COLO829 (cell line): ENCODE measurements around the gene MAOA.
A peak's percentile ranks its signal among the peaks of the same experiment; 100 is the strongest.
"Not testable (repeated sequence)": the region's sequence is repeated elsewhere in the genome, so short reads cannot be mapped to it uniquely, and the experiment has no call there.

Source experiments
- DNase-seq: peaks from one replicate; pipeline ENCODE4 v3.0.0; 2012; ENCODE audit warnings: low spot score

The MAOA gene

GRCh38 chrX:43717161-43717560, 61.1 kb downstream of the MAOA start:
- DNase-seq, result no peak

GRCh38 chrX:43718081-43718480, 62.0 kb downstream of the MAOA start:
- no peak for DNase-seq

GRCh38 chrX:43718546-43718945, 62.4 kb downstream of the MAOA start:
- DNase-seq, result no peak

GRCh38 chrX:43718956-43719355, 62.9 kb downstream of the MAOA start:
- no peak for DNase-seq

- no peak for DNase-seq
Observed at GRCh38 chrX:43720082-43720481, 64.0 kb downstream of the MAOA start.

GRCh38 chrX:43720961-43721360, 64.9 kb downstream of the MAOA start:
- DNase-seq, result no peak

- not testable (repeated sequence) for DNase-seq
Observed at GRCh38 chrX:43725227-43725626, 69.1 kb downstream of the MAOA start.

- not testable (repeated sequence) for DNase-seq
Observed at GRCh38 chrX:43727254-43727653, 71.2 kb downstream of the MAOA start.

- no peak for DNase-seq
Observed at GRCh38 chrX:43728002-43728401, 71.9 kb downstream of the MAOA start.

- DNase-seq, result no peak
Observed at GRCh38 chrX:43728966-43729365, 72.9 kb downstream of the MAOA start.

- DNase-seq, result no peak
Observed at GRCh38 chrX:43731086-43731485, 75.0 kb downstream of the MAOA start.

- no peak for DNase-seq
Observed at GRCh38 chrX:43733699-43734098, 77.6 kb downstream of the MAOA start.

- DNase-seq, result no peak
Observed at GRCh38 chrX:43734444-43734843, 78.3 kb downstream of the MAOA start.

GRCh38 chrX:43735534-43735933, 79.4 kb downstream of the MAOA start:
- no peak for DNase-seq

GRCh38 chrX:43735957-43736356, 79.9 kb downstream of the MAOA start:
- DNase-seq, result no peak

GRCh38 chrX:43741843-43742573, 85.9 kb downstream of the MAOA start:
- DNase-seq, result peak; percentile 11

- no peak for DNase-seq
Observed at GRCh38 chrX:43743100-43743822, 87.2 kb downstream of the MAOA start.

GRCh38 chrX:43744284-43744683, 88.2 kb downstream of the MAOA start:
- DNase-seq, result no peak

GRCh38 chrX:43745938-43746721, 90.0 kb downstream of the MAOA start:
- no peak for DNase-seq

- no peak for DNase-seq
Observed at GRCh38 chrX:43747476-43747875, 91.4 kb downstream of the MAOA start.

GRCh38 chrX:43750248-43750676, 94.2 kb downstream of the MAOA start:
- peak; percentile 40 for DNase-seq

- DNase-seq, result peak; percentile 60
Observed at GRCh38 chrX:43753637-43754036, 97.5 kb downstream of the MAOA start.

- DNase-seq, result no peak
Observed at GRCh38 chrX:43756076-43756475, 100.0 kb downstream of the MAOA start.
